ENCODE data around the gene AGAP1.

The AGAP1 gene

DNA sequence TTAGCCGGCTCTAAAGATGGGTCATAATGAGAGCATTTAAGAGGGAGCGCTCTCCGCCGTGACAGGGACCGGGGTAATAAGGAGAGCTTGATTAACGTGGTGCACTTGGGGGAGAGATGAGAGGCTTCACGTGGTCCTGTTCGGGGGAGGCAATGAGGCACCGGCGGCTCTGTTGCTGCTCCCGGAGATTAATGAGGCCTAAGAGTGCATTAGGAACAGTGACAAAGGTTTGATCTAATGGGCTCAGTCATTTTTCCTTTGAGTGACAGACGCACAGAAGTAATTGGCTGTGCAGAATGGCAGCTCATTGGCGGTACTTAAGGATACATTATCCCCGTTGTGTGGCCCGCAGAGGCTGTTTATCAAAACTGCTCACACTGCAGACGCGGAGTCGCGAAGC is 423.7 kb downstream of the AGAP1 start:
- no CpG with 5 or more reads among the region's 19 CpGs for WGBS (ENCODE audit: insufficient coverage, insufficient read length)
- no peak overlapping the region for H3K27ac ChIP-seq (ENCODE audit: low read length)
- no peak for DNase-seq (ENCODE audit: low read depth, low spot score)
- no peaks in the 10 kb centered on the region; the same call in 1 of the 2 replicates for H3K36me3 ChIP-seq (ENCODE audit: control insufficient read depth, insufficient read depth, low read length)
- H3K4me3 ChIP-seq (ENCODE audit: low read length): no peak overlapping the region
- H3K4me1 ChIP-seq (ENCODE audit: control insufficient read depth, insufficient read depth, low read length): no peaks in the 10 kb centered on the region
- H3K9me3 ChIP-seq (ENCODE audit: control insufficient read depth, insufficient read depth, low read length): no peaks in the 10 kb centered on the region
- no peaks in the 10 kb centered on the region for H3K27me3 ChIP-seq (ENCODE audit: control insufficient read depth, insufficient read depth, low read length)

DNA sequence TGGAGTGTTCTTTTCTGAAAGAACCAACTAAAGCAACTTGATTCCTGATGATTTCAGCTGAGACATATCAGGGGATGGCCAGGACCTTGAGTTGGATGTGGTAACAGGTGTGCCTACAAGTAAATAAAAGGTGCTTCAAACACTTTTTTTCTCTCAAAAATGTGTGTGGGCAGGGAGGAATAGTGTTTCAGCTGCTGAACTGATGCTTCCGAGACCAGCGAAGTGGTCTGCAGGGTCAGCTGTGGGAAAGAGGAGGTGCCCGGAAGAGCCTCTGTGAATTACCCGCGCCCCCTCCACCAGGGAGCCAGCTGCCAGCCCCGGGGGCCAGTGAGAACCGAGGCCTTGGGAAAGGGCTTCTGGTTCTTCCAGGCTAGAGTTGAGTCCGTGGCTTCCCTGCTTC is 425.0 kb downstream of the AGAP1 start:
- H3K36me3 ChIP-seq (ENCODE audit: control insufficient read depth, insufficient read depth, low read length): no peaks in the 10 kb centered on the region; the same call in 1 of the 2 replicates
- WGBS (ENCODE audit: insufficient coverage, insufficient read length): no CpG with 5 or more reads among the region's 8 CpGs
- H3K27ac ChIP-seq (ENCODE audit: low read length): no peak overlapping the region
- DNase-seq (ENCODE audit: low read depth, low spot score): no peak
- no peaks in the 10 kb centered on the region for H3K4me1 ChIP-seq (ENCODE audit: control insufficient read depth, insufficient read depth, low read length)
- no peaks in the 10 kb centered on the region for H3K9me3 ChIP-seq (ENCODE audit: control insufficient read depth, insufficient read depth, low read length)
- no peak overlapping the region for H3K4me3 ChIP-seq (ENCODE audit: low read length)
- H3K27me3 ChIP-seq (ENCODE audit: control insufficient read depth, insufficient read depth, low read length): no peaks in the 10 kb centered on the region

DNA sequence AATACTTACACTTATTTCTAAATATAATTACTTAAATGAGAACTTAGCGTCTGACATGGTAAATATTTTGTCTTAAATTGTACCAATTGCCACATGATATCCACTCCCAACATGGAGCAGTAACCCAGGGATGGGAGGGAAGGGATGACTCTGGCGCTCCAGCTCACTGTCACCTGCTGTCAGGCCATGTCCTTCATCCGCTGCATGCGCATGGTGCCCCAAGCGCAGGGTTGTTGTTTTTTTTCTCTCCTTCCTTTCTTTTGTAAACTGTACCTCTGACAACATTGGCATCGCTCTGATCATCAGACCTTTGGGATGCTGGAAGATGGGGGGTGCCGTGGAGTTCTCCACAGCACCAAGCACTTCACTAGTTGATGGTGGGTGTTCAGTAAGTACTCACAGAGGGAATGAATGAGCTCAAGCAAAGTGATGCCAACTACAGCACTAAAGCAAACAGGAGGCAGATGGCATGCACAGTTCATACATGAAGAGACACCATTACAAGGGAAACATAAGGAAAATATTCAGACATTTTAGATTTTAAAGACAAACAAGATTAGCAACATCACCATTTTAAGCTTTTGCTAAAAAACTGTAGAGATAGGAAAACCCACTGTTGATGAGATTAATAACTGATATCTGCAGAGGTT is 426.5 kb downstream of the AGAP1 start:
- Histone ChIP-seq H3K27me3 (ENCODE audit: control insufficient read depth, insufficient read depth, low read length) (no peaks in the 10 kb centered on the region), H3K4me1 (ENCODE audit: control insufficient read depth, insufficient read depth, low read length) (no peaks in the 10 kb centered on the region), H3K36me3 (ENCODE audit: control insufficient read depth, insufficient read depth, low read length) (no peaks in the 10 kb centered on the region; the same call in 1 of the 2 replicates), H3K9me3 (ENCODE audit: control insufficient read depth, insufficient read depth, low read length) (no peaks in the 10 kb centered on the region), H3K4me3 (ENCODE audit: low read length) (no peak overlapping the region), H3K27ac (ENCODE audit: low read length) (no peak overlapping the region)
- WGBS (ENCODE audit: insufficient coverage, insufficient read length): no CpG with 5 or more reads among the region's 7 CpGs
- DNase-seq (ENCODE audit: low read depth, low spot score): no peak

DNA sequence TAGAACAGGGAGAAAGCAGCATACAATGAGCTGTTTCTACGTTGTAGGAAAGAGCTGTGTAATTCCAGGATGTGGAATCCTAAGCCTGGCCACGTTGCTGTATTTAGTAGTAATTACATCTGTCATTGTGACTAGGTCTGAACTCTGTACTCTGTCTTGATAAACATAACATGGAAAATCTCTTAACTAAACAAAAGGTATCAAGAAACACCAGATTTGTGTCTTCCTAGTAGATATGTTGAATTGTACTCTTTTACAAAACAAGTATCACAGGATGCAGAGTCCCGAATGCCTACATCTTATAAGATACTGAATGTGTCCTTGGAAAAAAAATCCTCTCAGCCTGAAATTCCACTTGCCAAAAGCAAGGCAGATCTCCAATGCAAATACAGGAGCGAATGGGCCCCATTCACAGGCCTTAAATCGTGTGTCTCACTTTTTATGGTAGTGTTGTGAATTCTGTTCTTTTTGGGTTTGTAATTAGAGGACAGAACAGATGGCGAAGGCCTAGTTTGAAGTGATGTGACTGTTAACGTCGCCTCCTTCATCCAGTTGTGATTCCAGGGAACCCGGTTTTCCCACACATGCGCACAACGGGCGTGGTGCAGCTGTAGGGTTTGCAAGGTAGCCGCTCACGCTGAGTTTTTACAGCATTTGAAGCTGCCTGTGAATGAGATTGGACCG is 427.8 kb downstream of the AGAP1 start:
- no peaks in the 10 kb centered on the region for H3K27me3 ChIP-seq (ENCODE audit: control insufficient read depth, insufficient read depth, low read length)
- no peak for DNase-seq (ENCODE audit: low read depth, low spot score)
- H3K36me3 ChIP-seq (ENCODE audit: control insufficient read depth, insufficient read depth, low read length): no peaks in the 10 kb centered on the region; the same call in 1 of the 2 replicates
- no peaks in the 10 kb centered on the region for H3K9me3 ChIP-seq (ENCODE audit: control insufficient read depth, insufficient read depth, low read length)
- WGBS (ENCODE audit: insufficient coverage, insufficient read length): no CpG with 5 or more reads among the region's 15 CpGs
- no peak overlapping the region for H3K4me3 ChIP-seq (ENCODE audit: low read length)
- no peak overlapping the region for H3K27ac ChIP-seq (ENCODE audit: low read length)
- H3K4me1 ChIP-seq (ENCODE audit: control insufficient read depth, insufficient read depth, low read length): no peaks in the 10 kb centered on the region

DNA sequence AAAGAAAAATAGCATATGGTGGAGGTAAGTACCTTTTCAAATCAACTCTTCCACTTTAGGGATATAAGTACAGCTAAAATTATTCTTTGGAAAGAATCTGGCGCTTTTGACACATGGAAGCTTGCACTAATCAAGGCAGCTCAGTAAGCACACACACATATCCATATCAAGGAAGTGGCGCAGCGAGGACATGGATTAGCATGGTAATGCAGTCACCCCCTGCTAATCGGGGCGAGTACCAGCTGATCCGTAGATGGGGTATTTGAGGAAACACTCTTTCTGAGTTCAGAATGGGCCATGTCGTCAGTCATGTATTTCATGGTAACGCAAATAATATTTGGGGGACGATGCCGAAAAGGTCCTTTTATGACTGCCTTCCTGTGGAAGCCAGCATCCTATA is 429.0 kb downstream of the AGAP1 start:
- no peak for DNase-seq (ENCODE audit: low read depth, low spot score)
- WGBS (ENCODE audit: insufficient coverage, insufficient read length): no CpG with 5 or more reads among the region's 10 CpGs
- Histone ChIP-seq H3K27ac (ENCODE audit: low read length) (no peak overlapping the region), H3K9me3 (ENCODE audit: control insufficient read depth, insufficient read depth, low read length) (no peaks in the 10 kb centered on the region), H3K4me1 (ENCODE audit: control insufficient read depth, insufficient read depth, low read length) (no peaks in the 10 kb centered on the region), H3K36me3 (ENCODE audit: control insufficient read depth, insufficient read depth, low read length) (no peaks in the 10 kb centered on the region; the same call in 1 of the 2 replicates), H3K27me3 (ENCODE audit: control insufficient read depth, insufficient read depth, low read length) (no peaks in the 10 kb centered on the region), H3K4me3 (ENCODE audit: low read length) (no peak overlapping the region)

DNA sequence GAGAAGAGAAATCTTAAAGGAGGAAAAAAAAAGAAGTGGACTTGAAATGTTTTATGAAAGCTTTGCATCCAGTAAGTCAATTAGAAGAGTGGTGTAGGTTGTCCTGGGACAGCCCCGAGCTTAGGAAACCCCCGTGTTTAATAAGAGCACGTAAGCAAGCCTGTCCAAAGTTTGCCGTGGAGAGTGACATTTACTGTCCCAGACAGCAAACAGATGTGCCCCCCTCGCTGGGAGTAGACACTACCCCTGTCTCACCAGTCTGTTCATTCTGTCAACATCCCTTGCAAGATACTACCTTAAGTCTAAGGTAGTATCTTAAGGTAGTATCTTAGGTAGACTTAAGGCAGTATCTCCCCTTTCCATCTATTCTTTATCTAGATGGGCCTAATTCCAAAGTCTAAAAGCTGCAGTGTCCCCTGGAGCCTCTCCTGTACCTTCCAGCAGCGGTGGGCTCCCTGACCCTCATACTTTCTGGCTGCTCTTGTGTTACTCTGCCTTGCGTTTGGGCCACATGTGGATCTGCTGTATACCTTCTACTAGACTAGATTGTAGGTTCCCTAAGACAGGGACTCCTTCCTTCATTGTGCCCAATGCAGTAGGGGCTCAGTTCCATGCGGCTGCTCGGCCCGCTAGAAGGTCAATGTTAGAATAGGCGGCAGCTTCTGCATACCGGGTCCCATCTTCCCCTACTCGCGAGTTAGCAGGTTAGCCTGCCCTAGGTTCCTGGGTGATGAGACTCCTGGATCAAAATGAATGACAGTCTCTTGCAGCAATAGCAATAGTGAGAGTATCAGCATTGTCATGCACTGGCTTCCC is 430.2 kb downstream of the AGAP1 start:
- Histone ChIP-seq H3K36me3 (ENCODE audit: control insufficient read depth, insufficient read depth, low read length) (no peaks in the 10 kb centered on the region; the same call in 1 of the 2 replicates), H3K27ac (ENCODE audit: low read length) (no peak overlapping the region), H3K4me3 (ENCODE audit: low read length) (no peak overlapping the region), H3K27me3 (ENCODE audit: control insufficient read depth, insufficient read depth, low read length) (no peaks in the 10 kb centered on the region), H3K9me3 (ENCODE audit: control insufficient read depth, insufficient read depth, low read length) (no peaks in the 10 kb centered on the region), H3K4me1 (ENCODE audit: control insufficient read depth, insufficient read depth, low read length) (no peaks in the 10 kb centered on the region)
- DNase-seq (ENCODE audit: low read depth, low spot score): no peak
- WGBS (ENCODE audit: insufficient coverage, insufficient read length): no CpG with 5 or more reads among the region's 14 CpGs

DNA sequence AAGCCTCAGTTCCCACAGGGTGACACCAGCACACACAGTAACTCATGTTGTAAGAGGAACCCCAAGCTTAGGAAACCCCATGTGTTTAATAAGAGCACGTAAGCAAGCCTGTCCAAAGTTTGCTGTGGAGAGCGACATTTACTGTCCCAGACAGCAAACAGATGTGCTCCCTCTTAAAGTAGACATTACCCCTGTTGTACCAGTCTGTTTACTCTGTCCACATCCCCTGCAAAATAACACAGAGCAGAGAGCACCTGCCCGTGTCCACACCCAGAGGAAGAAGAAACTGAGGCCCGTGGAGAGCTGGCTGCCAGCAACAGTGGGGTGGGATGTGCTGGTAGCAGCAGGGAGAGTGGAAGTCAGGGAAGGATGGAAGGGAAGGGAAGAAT is 430.8 kb downstream of the AGAP1 start:
- Histone ChIP-seq H3K9me3 (ENCODE audit: control insufficient read depth, insufficient read depth, low read length) (no peaks in the 10 kb centered on the region), H3K27me3 (ENCODE audit: control insufficient read depth, insufficient read depth, low read length) (no peaks in the 10 kb centered on the region), H3K36me3 (ENCODE audit: control insufficient read depth, insufficient read depth, low read length) (no peaks in the 10 kb centered on the region; the same call in 1 of the 2 replicates), H3K27ac (ENCODE audit: low read length) (no peak overlapping the region), H3K4me3 (ENCODE audit: low read length) (no peak overlapping the region), H3K4me1 (ENCODE audit: control insufficient read depth, insufficient read depth, low read length) (no peaks in the 10 kb centered on the region)
- no peak for DNase-seq (ENCODE audit: low read depth, low spot score)
- WGBS (ENCODE audit: insufficient coverage, insufficient read length): no CpG with 5 or more reads among the region's 4 CpGs

DNA sequence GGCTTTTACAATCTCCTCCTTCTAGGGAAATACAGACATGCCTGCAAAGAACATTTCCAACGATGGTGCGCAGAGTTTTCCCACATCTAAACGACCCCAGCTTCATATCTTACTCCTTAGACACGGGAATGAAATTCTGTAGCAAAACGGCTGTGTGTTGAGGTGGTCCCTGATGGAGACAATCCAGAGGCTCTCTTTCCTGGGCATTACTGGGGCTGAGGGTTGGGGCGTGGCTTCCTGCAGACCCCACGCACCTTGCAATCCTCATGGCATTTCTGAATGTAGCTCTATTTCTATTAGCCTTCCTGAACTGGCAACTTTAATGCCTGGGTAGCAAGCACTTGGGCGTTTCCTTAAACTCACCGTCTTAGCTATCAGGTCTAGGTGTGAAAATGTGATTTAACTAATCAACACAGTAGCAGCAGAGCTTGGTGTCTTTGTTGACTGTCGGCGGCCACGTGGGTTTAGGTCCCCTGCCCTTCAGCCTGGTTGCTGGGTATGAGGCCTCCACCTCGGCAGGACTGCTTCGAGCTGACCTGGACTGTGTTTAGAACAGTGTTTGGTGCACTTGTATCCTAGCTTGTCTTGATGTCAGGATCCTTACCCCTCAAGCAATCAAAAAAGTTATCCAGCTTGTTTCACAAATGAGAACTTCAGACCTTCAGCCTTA is 431.5 kb downstream of the AGAP1 start:
- Histone ChIP-seq H3K27me3 (ENCODE audit: control insufficient read depth, insufficient read depth, low read length) (no peaks in the 10 kb centered on the region), H3K27ac (ENCODE audit: low read length) (no peak overlapping the region), H3K9me3 (ENCODE audit: control insufficient read depth, insufficient read depth, low read length) (no peaks in the 10 kb centered on the region), H3K36me3 (ENCODE audit: control insufficient read depth, insufficient read depth, low read length) (no peaks in the 10 kb centered on the region; the same call in 1 of the 2 replicates), H3K4me3 (ENCODE audit: low read length) (no peak overlapping the region), H3K4me1 (ENCODE audit: control insufficient read depth, insufficient read depth, low read length) (no peaks in the 10 kb centered on the region)
- no CpG with 5 or more reads among the region's 14 CpGs for WGBS (ENCODE audit: insufficient coverage, insufficient read length)
- DNase-seq (ENCODE audit: low read depth, low spot score): no peak

DNA sequence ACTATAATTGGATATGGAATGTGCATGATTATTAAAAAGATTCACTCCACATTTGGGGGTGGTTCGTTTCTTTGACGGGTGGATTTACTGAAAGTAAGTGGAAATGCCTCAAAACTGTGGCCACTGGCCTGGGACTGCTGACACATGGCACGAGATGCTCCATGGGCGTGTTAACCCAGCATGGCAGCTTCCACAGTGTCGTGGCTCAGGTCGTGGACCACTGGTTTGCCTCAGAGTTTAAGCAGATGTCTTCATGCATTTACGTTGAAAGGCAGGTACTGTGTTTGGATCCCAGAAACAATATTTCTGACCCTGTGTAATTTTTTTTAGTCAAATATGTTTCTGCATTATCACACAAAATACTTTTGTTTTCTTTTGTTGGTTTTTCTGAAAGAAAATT is 432.4 kb downstream of the AGAP1 start:
- DNase-seq (ENCODE audit: low read depth, low spot score): no peak
- Histone ChIP-seq H3K27ac (ENCODE audit: low read length) (no peak overlapping the region), H3K36me3 (ENCODE audit: control insufficient read depth, insufficient read depth, low read length) (no peaks in the 10 kb centered on the region), H3K4me3 (ENCODE audit: low read length) (no peak overlapping the region), H3K9me3 (ENCODE audit: control insufficient read depth, insufficient read depth, low read length) (no peaks in the 10 kb centered on the region), H3K27me3 (ENCODE audit: control insufficient read depth, insufficient read depth, low read length) (no peaks in the 10 kb centered on the region), H3K4me1 (ENCODE audit: control insufficient read depth, insufficient read depth, low read length) (no peaks in the 10 kb centered on the region)
- no CpG with 5 or more reads among the region's 7 CpGs for WGBS (ENCODE audit: insufficient coverage, insufficient read length)

DNA sequence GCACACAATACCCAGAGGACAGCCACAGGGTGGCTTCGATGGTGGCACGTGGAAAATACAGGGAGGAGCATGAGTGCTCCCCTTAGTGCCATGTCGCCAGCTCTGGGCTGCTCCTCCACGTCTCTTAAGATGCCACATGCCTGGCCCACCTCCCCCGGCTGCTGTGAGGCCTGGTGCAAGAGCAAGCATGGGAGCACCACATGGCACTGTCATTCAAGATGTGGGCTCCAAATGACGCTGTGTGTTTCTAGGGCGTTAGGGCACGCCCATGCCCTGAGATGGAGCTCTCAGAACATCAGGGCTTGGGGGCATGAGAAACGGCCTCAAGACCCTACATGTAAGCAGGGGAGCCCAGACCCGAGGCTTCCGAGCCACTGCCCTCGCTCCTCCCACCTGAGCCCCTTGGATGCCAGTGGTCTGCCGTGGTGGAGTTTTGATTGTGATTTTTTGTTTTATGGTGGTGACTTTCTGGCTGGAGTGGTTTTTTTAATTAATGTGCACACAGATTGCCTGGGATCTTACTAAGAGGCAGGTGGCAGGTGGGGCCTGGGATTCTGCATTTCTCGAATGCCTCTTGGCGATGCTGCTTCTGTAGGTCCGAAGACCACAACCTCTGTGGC is 435.0 kb downstream of the AGAP1 start:
- WGBS (ENCODE audit: insufficient coverage, insufficient read length): no CpG with 5 or more reads among the region's 16 CpGs
- no peak overlapping the region for H3K27ac ChIP-seq (ENCODE audit: low read length)
- H3K4me3 ChIP-seq (ENCODE audit: low read length): no peak overlapping the region
- H3K9me3 ChIP-seq (ENCODE audit: control insufficient read depth, insufficient read depth, low read length): no peaks in the 10 kb centered on the region
- H3K4me1 ChIP-seq (ENCODE audit: control insufficient read depth, insufficient read depth, low read length): no peaks in the 10 kb centered on the region
- DNase-seq (ENCODE audit: low read depth, low spot score): no peak
- H3K36me3 ChIP-seq (ENCODE audit: control insufficient read depth, insufficient read depth, low read length): no peaks in the 10 kb centered on the region
- H3K27me3 ChIP-seq (ENCODE audit: control insufficient read depth, insufficient read depth, low read length): no peaks in the 10 kb centered on the region

All from iPS DF 6.9 (cell line).